Glomerular visceral epithelial cell (primary cell): ENCODE data around the gene FBN2.

Experiments used
- DNase-seq: peaks from one replicate; pipeline ENCODE4 v3.0.0-alpha.2; 2016; ENCODE audit errors: extremely low spot score

Gene FBN2

GRCh38 chr5:128538000-128538249 is at the start of gene FBN2:
TSS of gene FBN2 (minus strand) at chr5:128538245. CDS start at chr5:128537603, 642 bp downstream.
- DNase-seq, result no peak

- DNase-seq, result no peak
These were observed 49.2 kb upstream of the FBN2 start for GRCh38 chr5:128587275-128587674.

- DNase-seq, result no peak
These were observed 48.8 kb upstream of the FBN2 start for GRCh38 chr5:128586848-128587247.

- DNase-seq, result peak; percentile 6
These were observed 41.6 kb upstream of the FBN2 start for GRCh38 chr5:128579639-128580038.

GRCh38 chr5:128579093-128579492 is 41.0 kb upstream of the FBN2 start:
- peak; percentile 43 for DNase-seq

- peak; percentile 41 for DNase-seq
These were observed 36.0 kb upstream of the FBN2 start for GRCh38 chr5:128574041-128574440.

- no peak for DNase-seq
These were observed 34.9 kb upstream of the FBN2 start for GRCh38 chr5:128572930-128573319.

- DNase-seq, result no peak
These were observed 34.2 kb upstream of the FBN2 start for GRCh38 chr5:128572051-128572929.

GRCh38 chr5:128566178-128566577 is 28.1 kb upstream of the FBN2 start:
- DNase-seq, result no peak

- no peak for DNase-seq
These were observed 21.6 kb upstream of the FBN2 start for GRCh38 chr5:128559300-128560297.

GRCh38 chr5:128553747-128554146 is 15.7 kb upstream of the FBN2 start:
- no peak for DNase-seq

- DNase-seq, result peak; percentile 89
These were observed 13.4 kb upstream of the FBN2 start for GRCh38 chr5:128551476-128551875.

- no peak for DNase-seq
These were observed 11.5 kb upstream of the FBN2 start for GRCh38 chr5:128549496-128549895.

- no peak for DNase-seq
These were observed 8.7 kb upstream of the FBN2 start for GRCh38 chr5:128546658-128547281.

- no peak for DNase-seq
These were observed 3.3 kb upstream of the FBN2 start for GRCh38 chr5:128541385-128541784.

- DNase-seq, result peak; percentile 72
These were observed 989 bp upstream of the FBN2 start for GRCh38 chr5:128539038-128539429.

GRCh38 chr5:128538250-128539037 is 399 bp upstream of the FBN2 start:
- DNase-seq, result peak; percentile 95

GRCh38 chr5:128537221-128537999 is 635 bp downstream of the FBN2 start:
- peak; percentile 65 for DNase-seq

- DNase-seq, result peak; percentile 60
These were observed 1.5 kb downstream of the FBN2 start for GRCh38 chr5:128536254-128537220.
